Activated gamma-delta T cell treated with anti-CD3 and anti-CD28 coated beads, Interleukin-2, amount 50 U/mL, for 16 hours (primary cell): Measurements from ENCODE around the gene ASCC1.

ENCODE experiments used
- DNase-seq: peaks from one replicate; pipeline ENCODE4 v3.0.0-alpha.2; 2020; ENCODE audit warnings: low read depth

Gene ASCC1

DNA sequence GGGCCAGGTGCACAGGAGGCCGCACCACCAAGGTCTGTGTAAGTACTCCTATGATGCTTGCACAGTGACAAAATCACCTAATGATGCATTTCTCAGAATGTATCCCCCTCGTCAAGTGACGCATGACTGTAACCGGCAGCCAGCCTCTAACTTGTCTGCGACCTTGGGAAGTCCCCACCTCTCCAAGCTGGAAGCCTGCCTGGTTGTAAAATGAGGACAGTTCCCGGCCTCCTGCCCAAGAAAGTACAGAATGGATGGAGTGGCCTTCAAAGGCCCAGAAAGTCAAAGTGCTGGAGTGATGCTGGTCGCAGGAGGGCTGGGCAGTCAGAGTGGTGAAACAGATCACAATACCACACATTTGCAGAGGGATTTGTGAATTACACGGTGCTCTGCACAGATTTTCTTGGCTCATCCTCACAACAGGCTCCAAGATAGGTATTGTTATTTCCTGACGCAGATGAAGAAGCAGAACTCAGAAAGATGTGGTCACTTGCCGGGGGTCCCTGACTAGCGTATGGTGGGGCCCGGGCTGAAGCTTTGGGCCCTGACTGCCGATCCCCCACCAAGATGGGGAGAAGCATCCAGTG lies 150.5 kb downstream of the ASCC1 start:
- DNase-seq: no peak

DNA sequence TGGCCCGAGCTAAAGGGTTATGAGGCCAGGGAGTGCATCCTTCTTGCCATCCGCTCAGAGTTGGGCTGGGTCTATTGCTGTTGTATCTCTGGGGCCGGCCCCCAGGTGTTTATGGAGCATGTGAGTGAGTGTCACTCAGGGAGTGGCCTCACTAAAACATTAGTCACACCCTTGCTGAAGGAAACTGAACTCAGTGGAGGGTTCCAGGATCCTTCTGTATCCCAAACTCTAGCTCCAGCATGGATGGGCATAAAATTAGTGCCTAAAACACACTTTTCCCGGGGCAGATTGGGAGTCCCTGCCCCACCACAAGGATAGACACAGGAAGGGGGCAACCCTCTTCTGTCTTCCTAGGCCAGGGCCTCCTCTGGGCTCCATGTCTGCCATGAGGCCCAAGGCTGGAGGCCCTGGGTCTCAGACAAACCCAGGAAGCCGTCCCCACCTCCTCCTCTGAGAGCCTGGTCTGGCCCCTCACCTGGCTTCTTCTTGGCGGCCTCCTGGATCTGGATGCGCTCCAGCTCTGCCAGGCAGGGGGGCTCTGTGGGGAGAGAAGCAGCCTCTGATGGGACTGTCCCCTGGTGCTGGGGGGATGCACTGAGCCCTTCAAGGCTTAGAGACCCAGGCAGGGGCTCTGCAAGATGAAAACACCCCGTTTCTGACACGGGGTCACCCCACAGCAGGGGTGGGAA lies 152.2 kb downstream of the ASCC1 start:
- DNase-seq: no peak

DNA sequence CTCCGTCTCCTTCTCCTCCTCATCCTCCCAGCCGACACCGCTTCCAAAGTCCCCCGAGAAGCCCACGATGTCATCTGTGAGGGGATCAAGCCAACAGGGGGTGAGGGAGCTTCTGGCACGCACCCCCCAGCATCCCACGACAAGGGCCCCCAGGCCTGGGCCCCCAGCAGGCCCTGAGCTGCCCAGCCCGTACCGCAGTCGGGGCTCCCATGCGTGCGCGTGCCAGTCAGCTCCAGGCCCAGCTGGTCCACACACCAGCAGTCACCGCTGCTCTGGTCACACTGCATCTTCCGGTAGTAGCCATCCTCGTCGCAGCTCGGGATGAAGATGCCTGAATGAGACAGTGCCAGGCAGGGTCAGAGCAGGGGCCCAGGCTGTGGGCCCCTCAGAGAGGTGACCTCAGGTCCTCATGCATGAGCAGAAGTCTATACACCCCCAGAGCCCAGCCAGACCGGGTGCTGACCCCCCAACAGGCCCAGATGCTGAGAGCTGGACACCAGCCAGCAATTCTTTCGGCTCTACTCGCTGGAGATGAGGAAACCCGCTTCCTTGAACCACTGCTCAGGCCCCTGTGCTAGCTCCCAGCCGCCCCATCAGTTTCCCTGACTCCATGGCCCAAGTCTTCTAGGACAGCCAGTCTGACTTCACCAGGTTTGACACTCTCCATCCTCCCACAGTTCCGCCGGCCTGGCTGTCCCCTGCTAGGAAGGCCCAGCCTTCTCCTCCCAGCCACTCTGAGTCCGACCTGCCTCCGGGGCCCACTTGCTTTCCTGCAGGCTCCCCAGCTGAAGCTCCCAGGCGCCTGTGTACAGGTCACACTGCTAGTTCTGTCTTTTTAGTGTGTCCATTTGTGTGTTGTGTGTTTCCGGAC lies 153.0 kb downstream of the ASCC1 start:
- no peak for DNase-seq

- no peak for DNase-seq
These were observed 153.7 kb downstream of the ASCC1 start for GRCh38 chr10:72062382-72062781.

- no peak for DNase-seq
These were observed 154.1 kb downstream of the ASCC1 start for GRCh38 chr10:72061930-72062329.

- no peak for DNase-seq
These were observed 154.6 kb downstream of the ASCC1 start for GRCh38 chr10:72061491-72061890.

GRCh38 chr10:72059843-72060822 lies 155.9 kb downstream of the ASCC1 start:
- no peak for DNase-seq

DNA sequence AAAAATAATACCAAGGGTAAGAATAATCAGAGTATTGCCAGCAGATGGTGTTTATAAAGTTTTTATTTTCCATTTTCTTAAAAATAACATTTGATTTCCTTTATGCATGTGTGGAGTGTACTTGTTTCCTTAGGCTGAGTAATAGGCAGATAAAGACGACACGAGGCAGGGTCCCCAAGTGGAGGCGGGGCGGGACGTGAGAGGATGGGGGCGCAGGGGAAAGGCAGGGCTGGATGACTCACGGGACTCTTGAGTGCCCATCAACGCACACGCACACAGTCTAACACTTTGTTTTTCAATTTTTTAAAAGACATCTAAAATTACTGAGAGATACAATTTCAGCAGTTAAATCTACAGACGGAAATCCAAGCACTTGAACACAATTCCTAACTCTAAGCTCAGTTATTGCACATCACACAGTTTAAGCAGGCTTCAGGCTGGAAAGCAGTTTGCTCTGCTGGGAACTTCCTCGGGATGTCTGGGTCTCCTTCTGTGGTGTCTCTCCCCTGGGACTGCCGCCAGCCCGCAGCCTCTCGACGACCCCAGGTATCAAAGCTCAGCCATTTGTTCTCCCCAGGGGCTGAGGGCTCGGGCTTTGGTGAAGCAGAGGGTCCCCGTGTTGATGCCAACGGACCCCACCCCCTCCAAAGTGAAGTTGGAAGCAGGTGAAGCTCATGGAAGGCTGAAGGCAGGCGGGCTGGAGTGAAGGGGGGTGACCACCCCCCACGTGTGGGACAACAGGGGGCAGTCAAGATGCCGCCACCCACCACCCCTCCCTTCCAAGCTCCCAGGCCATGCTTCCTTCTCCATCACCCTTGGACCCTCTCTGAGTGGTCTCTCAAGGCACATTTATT lies 156.9 kb downstream of the ASCC1 start:
- no peak for DNase-seq

GRCh38 chr10:72058347-72058898 lies 157.7 kb downstream of the ASCC1 start:
- no peak for DNase-seq

GRCh38 chr10:72056932-72057751 lies 158.9 kb downstream of the ASCC1 start:
- DNase-seq: no peak

- no peak for DNase-seq
These were observed 160.0 kb downstream of the ASCC1 start for GRCh38 chr10:72056113-72056512.

DNA sequence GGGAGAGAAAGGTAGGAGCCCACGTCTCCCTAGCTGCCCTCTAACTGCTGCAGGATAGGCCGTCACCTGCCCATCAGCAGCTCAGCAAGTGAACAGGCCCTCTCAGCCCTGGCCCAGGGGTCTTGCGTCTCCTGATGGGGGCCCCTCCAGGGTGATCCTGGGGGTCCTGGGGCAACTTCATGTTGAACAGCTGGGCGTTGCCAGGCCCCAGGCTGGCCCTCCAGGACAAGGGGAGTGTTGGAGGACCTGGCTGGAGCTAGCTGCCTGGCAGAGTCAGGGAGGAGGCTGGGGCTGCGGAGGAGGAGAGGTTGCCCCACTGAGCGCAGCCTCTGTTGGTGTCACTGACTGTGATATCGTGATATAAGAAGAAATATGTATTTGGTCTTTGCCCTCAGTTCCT lies 162.4 kb downstream of the ASCC1 start:
- no peak for DNase-seq

- no peak for DNase-seq
These were observed 165.2 kb downstream of the ASCC1 start for GRCh38 chr10:72050873-72051272.

GRCh38 chr10:72049969-72050781 lies 165.9 kb downstream of the ASCC1 start:
- no peak for DNase-seq

GRCh38 chr10:72049472-72049871 lies 166.6 kb downstream of the ASCC1 start:
- no peak for DNase-seq

DNA sequence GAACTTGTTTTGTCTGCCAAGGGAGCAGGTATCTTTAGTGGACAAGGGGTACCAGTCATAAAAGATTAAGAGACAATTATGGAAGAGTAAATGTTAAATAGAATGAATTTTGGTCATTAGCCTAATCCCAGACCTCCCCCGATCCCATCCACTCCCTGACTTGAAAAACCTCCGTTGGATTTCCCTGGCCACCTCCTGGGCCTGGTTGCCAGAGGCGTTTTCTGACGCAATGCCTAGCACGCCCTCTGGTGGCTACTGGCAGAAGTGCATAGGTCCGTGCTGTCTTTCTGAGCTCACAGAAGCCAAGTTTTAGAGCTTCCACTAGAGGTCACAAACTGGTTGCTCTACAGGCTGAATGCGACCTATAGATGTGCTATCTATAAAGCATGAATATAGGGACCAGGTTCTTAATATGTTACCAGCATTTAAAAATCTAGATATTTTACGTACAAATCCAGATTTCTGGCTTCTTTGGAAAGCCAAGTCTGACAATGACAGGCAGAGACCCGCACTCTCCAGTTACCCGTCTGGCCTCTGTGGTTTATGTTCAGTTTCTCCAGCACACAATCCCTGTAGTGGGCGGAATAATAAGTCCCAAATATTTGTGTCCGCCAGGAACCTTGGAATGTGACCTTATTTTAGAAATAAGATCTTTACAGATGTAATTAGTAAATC lies 167.5 kb downstream of the ASCC1 start:
- peak; percentile 88 for DNase-seq
